ENCODE results near the gene CNOT9.

The CNOT9 gene

GRCh38 chr2:218564056-218564455 is 4.6 kb upstream of the CNOT9 start:
- no peak for DNase-seq
- no peaks in the 10 kb centered on the region for H4K20me1 ChIP-seq (ENCODE audit: insufficient read depth, low read length)
- no peaks in the 10 kb centered on the region for H3K9me3 ChIP-seq (replicated peaks; ENCODE audit: insufficient read depth, low read length)
- no peak overlapping the region for H3K9ac ChIP-seq (ENCODE audit: low read length)
- no peak overlapping the region for H3K27ac ChIP-seq (ENCODE audit: low read length)
- no peak overlapping the region for H2AFZ ChIP-seq (ENCODE audit: low read length)
- H3K79me2 ChIP-seq (ENCODE audit: low read length): peaks cover 78% of the 10 kb centered on the region
- no peaks in the 10 kb centered on the region for H3K27me3 ChIP-seq (replicated peaks; ENCODE audit: insufficient read depth, low read length)
- TF ChIP-seq EZH2phosphoT487 (IDR thresholded peaks at IDR 0.05; ENCODE audit: low read length): no peak
- no peak for TF ChIP-seq CTCF (IDR thresholded peaks at IDR 0.05; ENCODE audit: low read length)
- TF ChIP-seq EZH2 (optimal IDR thresholded peaks at IDR 0.05; ENCODE audit: low read depth, low read length): no peak
- peaks cover 4% of the 10 kb centered on the region for H3F3A ChIP-seq (ENCODE audit: insufficient read depth, low read length)
- H3K36me3 ChIP-seq (replicated peaks; ENCODE audit: insufficient read depth, low read length): 0 out of 2 replicates have a peak, but pooled peaks cover 11% of the 10 kb centered on the region
- H3K4me1 ChIP-seq (ENCODE audit: low read length): peaks cover 14% of the 10 kb centered on the region
- H3K4me2 ChIP-seq (ENCODE audit: low read depth, low read length): no peak overlapping the region
- H3K9me2 ChIP-seq (replicated peaks; ENCODE audit: insufficient read depth, low read length): no peaks in the 10 kb centered on the region
- H3K4me3 ChIP-seq (ENCODE audit: low read length): no peak overlapping the region

DNA sequence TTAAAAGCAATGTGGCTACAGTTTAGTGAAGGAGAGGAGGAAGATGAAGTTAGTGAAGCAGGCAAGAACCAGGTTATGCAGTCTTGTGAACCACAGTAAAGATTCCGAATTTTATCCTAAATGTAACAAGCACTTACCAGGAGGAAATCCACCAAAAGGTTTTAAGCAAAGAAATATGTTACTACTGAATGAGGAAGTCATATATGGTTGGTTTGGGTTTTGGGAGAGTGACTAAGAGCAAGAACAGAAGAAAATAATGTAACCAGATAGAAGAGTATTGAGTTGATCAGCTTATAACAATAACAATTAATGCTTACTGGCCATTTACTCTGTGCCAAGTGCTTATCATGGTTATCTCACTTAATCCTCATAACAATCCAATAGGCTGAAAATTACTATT is 2.3 kb upstream of the CNOT9 start:
- H3K4me1 ChIP-seq (ENCODE audit: low read length): peaks cover 26% of the 10 kb centered on the region
- H3K4me2 ChIP-seq (ENCODE audit: low read depth, low read length): peak overlapping the region; percentile 78
- peaks cover 3% of the 10 kb centered on the region; the same call in 1 of the 2 replicates for H4K20me1 ChIP-seq (ENCODE audit: insufficient read depth, low read length)
- H3K36me3 ChIP-seq (replicated peaks; ENCODE audit: insufficient read depth, low read length): 0 out of 2 replicates have a peak, but pooled peaks cover 7% of the 10 kb centered on the region
- H3K27ac ChIP-seq (ENCODE audit: low read length): no peak overlapping the region
- H3K9me2 ChIP-seq (replicated peaks; ENCODE audit: insufficient read depth, low read length): no peaks in the 10 kb centered on the region
- H3K9me3 ChIP-seq (replicated peaks; ENCODE audit: insufficient read depth, low read length): no peaks in the 10 kb centered on the region
- H3K4me3 ChIP-seq (ENCODE audit: low read length): 0 out of 2 replicates have a peak overlapping the region, but pooled peaks have one; percentile 89
- H3F3A ChIP-seq (ENCODE audit: insufficient read depth, low read length): peaks cover 22% of the 10 kb centered on the region
- no peak for TF ChIP-seq EZH2phosphoT487 (IDR thresholded peaks at IDR 0.05; ENCODE audit: low read length)
- TF ChIP-seq CTCF (IDR thresholded peaks at IDR 0.05; ENCODE audit: low read length): no peak
- no peak for TF ChIP-seq EZH2 (optimal IDR thresholded peaks at IDR 0.05; ENCODE audit: low read depth, low read length)
- no peak overlapping the region for H2AFZ ChIP-seq (ENCODE audit: low read length)
- H3K79me2 ChIP-seq (ENCODE audit: low read length): peaks cover 91% of the 10 kb centered on the region
- H3K27me3 ChIP-seq (replicated peaks; ENCODE audit: insufficient read depth, low read length): no peaks in the 10 kb centered on the region
- DNase-seq: no peak
- peak overlapping the region; percentile 90; the same call in 1 of the 2 replicates for H3K9ac ChIP-seq (ENCODE audit: low read length)

- peak overlapping the region; percentile 89 for H3K4me3 ChIP-seq (ENCODE audit: low read length)
- TF ChIP-seq EZH2phosphoT487 (IDR thresholded peaks at IDR 0.05; ENCODE audit: low read length) (no peak), EZH2 (optimal IDR thresholded peaks at IDR 0.05; ENCODE audit: low read depth, low read length) (no peak), CTCF (IDR thresholded peaks at IDR 0.05; ENCODE audit: low read length) (no peak)
- H3K27me3 ChIP-seq (replicated peaks; ENCODE audit: insufficient read depth, low read length): no peaks in the 10 kb centered on the region
- peak overlapping the region; percentile 74 for H2AFZ ChIP-seq (ENCODE audit: low read length)
- H3K4me1 ChIP-seq (ENCODE audit: low read length): peaks cover 27% of the 10 kb centered on the region
- peak overlapping the region; percentile 99 for H3K27ac ChIP-seq (ENCODE audit: low read length)
- H3K4me2 ChIP-seq (ENCODE audit: low read depth, low read length): peak overlapping the region; percentile 78
- H3K79me2 ChIP-seq (ENCODE audit: low read length): peaks cover 93% of the 10 kb centered on the region
- H3K9me2 ChIP-seq (replicated peaks; ENCODE audit: insufficient read depth, low read length): no peaks in the 10 kb centered on the region
- peak overlapping the region; percentile 90 for H3K9ac ChIP-seq (ENCODE audit: low read length)
- peaks cover 7% of the 10 kb centered on the region; the same call in 1 of the 2 replicates for H3K36me3 ChIP-seq (replicated peaks; ENCODE audit: insufficient read depth, low read length)
- H3F3A ChIP-seq (ENCODE audit: insufficient read depth, low read length): peaks cover 22% of the 10 kb centered on the region
- no peaks in the 10 kb centered on the region for H3K9me3 ChIP-seq (replicated peaks; ENCODE audit: insufficient read depth, low read length)
- no peak for DNase-seq
- H4K20me1 ChIP-seq (ENCODE audit: insufficient read depth, low read length): peaks cover 3% of the 10 kb centered on the region; the same call in 1 of the 2 replicates
Measured at GRCh38 chr2:218567797-218568189, 846 bp upstream of the CNOT9 start.

Data from MM.1S (cell line).